NOMO-1 (cell line): ENCODE measurements around the gene RNF144A.

ENCODE experiments used
- DNase-seq, 2 experiments: peaks; one replicate each; lab custom pipeline; 2025; ENCODE audit not compliant: unreplicated experiment in 2 of 2; lab: John Stamatoyannopoulos, UW

Gene RNF144A

DNA sequence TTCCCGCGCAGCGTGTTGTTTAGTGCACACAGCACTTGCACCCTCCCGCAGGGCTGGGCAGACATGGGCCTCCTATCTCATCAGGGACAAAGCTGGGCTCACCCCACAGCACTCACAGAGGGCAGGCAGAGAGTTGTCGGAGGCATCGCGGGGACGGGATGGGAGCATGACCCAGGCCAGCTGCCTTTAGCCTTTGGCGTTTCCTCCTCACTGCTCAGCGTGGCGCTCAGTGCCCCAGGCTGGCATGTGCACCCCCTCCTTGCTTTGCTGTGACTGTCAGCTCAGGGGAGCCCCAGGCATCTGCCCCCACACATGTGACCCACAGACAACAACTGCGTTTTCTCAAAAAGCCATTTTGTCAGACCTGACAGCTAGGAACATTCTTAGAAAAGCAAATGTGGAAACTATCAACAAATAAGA lies 101.1 kb downstream of the RNF144A start:
- DNase-seq, result no peak

DNA sequence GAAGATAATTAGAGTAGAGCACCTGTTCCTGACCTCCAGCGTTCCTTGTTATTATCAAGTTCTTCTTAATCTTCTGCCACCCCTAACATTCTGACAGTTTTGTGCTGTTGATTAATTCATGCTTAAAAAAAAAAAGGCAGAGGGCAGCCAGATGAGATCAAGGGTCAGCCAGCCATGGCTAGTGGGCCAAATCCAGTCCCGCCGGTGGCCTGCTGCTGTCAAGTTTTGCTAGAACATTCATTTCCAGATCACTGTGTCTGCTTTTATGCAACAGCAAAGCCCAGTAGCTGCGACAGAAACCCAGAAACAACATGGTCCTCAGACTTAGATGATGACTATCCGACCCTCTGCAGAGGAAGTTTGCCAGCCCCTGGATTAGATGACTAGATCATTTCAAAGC lies 101.6 kb downstream of the RNF144A start:
- DNase-seq, result no peak

DNA sequence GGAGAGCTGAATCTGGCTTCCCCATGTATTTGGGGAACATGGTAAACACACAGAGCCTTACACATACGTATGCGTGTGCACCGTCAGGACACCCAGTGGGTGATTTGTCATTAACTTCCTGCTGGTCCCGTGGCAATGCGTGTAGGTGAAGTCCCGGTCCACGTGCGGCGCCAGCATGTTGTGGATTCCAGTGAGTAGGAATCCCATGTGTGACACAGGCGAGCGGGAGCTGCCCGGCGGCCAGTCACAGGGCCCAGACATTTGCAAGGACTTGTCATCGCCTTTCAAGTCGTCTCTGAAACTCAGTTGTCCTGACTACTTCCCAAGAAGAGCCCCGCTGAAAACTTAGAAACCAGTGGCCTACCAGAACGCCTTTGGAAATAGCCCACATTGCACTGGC lies 102.0 kb downstream of the RNF144A start:
- DNase-seq, result no peak

- no peak for DNase-seq
Measured at GRCh38 chr2:7020059-7020458, 102.8 kb downstream of the RNF144A start.

GRCh38 chr2:7020468-7020867 lies 103.3 kb downstream of the RNF144A start:
- DNase-seq, result no peak

- no peak for DNase-seq
Measured at GRCh38 chr2:7020939-7021470, 103.8 kb downstream of the RNF144A start.

DNA sequence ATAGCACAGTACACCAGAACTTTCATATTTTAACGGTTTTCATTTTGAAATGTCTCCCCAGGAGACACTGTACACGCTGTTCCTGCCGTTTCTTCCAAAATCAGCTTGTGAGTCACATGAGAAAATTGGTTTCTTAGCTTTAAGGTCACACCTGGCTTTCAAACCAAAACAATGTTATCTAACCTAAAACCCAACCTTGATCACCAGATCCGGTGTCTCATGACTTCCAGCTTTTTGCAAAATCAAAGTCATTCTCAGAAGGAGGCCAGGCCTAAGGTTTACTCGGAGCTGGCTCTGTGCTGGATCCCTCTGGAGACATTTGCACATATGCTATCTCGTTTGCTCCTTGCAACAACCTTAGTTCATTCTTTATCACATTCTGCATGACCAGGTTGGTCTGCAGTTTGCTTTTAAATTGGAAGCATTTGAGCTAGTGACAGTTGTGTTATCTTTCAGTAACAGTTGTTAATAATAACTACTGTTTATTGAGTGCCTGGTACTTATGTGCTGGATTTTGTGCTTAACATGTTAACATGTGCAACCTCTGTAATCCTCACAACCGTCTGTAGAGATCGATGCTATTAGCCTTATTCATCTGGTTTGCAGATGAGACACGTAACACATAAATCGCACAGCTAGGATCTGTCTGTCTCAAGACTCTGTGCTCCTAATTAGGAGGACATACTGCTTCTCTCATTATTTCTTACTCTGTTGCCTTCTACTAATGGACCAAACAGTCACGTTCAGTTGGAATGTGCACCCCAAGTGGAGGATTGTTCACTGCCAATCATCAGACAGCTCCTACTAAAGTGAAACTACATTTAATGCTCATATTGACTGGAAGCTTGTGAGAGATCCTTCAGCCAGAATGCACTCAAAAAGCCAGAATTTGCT lies 105.5 kb downstream of the RNF144A start:
- DNase-seq, result no peak

GRCh38 chr2:7023542-7023941 lies 106.3 kb downstream of the RNF144A start:
- DNase-seq, result no peak

DNA sequence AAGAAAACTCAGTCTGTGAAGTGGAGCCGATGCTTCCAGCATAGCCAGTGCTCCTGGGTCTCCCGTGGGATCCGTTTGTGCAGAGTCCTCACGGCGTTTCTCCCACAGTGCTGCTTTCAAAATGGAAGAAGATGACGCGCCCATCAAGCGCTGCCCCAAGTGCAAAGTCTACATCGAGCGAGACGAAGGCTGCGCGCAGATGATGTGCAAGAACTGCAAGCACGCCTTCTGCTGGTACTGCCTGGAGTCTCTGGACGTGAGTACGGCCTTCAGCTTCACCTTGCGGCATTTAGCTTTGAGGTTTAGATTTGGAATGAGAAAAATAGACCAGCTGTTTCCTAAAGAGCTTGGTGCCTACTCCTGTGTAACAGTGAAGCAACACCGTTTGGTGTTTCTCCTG lies 107.0 kb downstream of the RNF144A start:
- no peak for DNase-seq

DNA sequence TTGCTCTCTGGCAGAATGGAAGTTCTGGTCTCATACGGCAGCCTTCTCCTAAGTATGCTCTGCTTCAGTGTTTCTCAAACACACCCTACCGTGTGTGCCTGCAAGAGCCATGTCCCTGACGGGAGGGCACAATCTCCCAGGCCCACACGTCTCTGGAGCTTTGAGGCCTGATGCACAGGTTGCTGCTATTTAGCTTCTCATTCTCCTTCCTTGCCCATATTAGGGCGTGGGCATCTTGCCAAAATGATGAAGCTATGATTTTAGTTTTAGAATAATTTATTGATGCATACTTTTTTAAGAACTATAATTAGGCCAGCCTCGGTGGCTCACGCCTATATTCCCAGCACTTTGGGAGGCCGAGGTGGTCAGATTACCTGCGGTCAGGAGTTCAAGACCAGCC lies 107.9 kb downstream of the RNF144A start:
- DNase-seq, result no peak

- DNase-seq, result peak in 1 of 2 experiments; percentile 38
Measured at GRCh38 chr2:7026742-7027141, 109.5 kb downstream of the RNF144A start.

DNA sequence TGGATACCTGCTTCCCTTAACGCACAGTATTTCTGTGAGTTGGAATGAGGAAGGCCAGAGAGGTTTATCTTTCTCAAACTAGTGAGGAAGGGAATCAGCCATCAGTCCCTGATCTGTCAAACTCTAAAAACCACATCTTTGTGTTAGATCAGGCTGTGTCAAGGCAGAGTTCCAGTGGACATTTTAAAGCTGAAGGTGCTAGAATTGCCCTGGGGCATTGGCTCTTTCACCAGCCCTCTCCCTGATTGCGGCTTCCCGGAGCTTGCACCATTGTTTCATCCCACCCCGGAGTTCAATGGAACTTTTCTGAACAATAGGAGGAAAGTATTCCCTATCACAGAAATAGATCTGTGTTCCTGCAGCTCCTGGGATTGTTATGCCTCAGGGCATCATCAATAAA lies 110.2 kb downstream of the RNF144A start:
- DNase-seq, result no peak

- DNase-seq, result no peak
Measured at GRCh38 chr2:7027956-7028655, 110.9 kb downstream of the RNF144A start.

DNA sequence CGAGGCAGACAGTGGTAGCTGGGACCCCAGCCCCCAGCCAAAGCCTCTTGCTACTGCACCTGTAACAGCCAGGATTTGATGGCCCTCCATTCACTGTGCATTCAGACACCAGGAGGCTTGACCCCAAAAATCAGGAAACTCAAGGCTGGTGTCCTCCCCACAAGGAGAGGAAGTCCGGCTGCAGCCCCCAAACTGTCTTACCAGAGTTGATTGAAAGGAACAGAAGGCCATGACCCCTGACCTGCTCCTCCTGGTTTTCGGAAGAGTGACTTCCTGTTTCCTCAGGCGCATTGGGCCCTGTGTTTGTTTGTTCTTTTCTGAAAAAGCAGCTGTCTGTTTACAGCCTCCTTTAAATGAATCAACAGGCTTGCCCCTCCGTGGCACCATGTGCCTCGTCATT lies 111.6 kb downstream of the RNF144A start:
- DNase-seq, result no peak

- no peak for DNase-seq
Measured at GRCh38 chr2:7029291-7030059, 112.3 kb downstream of the RNF144A start.

DNA sequence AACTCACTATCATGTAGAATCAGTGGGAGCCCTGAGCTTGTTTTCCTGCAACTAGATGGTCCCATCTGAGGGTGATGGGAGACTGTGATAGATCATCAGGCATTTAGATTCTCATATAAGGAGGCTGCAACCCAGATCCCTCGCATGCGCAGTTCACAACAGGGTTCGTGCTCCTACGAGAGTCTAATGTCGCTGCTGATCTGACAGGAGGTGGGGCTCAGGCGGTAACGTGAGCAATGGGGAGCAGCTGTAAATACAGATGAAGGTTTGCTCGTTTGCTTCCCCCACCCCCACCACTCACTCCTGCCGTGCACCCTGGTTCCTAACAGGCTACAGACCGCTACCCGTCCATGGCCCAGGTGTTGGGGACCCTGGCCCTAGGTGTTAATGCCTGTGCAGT lies 113.6 kb downstream of the RNF144A start:
- no peak for DNase-seq

- no peak for DNase-seq
Measured at GRCh38 chr2:7031547-7032245, 114.5 kb downstream of the RNF144A start.

DNA sequence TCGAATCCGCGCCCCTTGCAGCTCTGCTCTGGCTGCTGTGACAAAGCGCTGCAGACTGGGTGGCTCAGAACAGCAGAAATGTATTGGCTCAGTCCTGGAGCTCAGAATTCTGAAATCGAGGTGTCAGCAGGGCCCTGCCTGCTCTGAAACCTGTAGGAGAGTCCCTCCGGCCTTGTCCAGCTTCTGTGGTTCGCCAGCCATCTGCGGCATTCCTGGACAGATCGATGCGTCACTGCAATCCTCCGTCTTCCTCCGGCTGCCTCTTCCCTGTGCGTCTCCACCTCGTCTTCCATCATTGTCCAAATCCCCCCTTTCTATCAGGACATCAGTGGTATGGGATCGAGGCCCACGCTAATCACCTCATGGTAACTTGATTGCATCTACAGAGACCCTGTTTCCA lies 115.2 kb downstream of the RNF144A start:
- no peak for DNase-seq

GRCh38 chr2:7033136-7033960 lies 116.1 kb downstream of the RNF144A start:
- DNase-seq, result no peak

GRCh38 chr2:7034303-7034702 lies 117.1 kb downstream of the RNF144A start:
- DNase-seq, result no peak
